Colonic mucosa (tissue), 4 donors: ENCODE data around the gene BMP7. TPM values are rescaled to one million over a fixed set of nuclear protein-coding genes. Genes with fewer than 3 reads are reported as not detected.

Experiments
- DNase-seq: peaks from one replicate; pipeline ENCODE4 v3.0.0-alpha.2; 2020
- H3K27ac ChIP-seq: fragments of 200-600 bp; one replicate; pipeline ENCODE4 v1.8.0; 2021
- H3K27me3 ChIP-seq: fragments of 200-600 bp; one replicate; pipeline ENCODE4 v1.8.0; 2021
- H3K36me3 ChIP-seq: fragments of 200-600 bp; one replicate; pipeline ENCODE4 v1.8.0; 2021
- H3K4me1 ChIP-seq: fragments of 200-600 bp; one replicate; pipeline ENCODE4 v1.8.0; 2021; ENCODE audit warnings: mild to moderate bottlenecking
- H3K4me3 ChIP-seq: fragments of 200-600 bp; one replicate; pipeline ENCODE4 v1.8.0; 2021
- H3K9ac ChIP-seq, 2 donors: one replicate each; pipeline ENCODE4 v1.7.0; 2013; ENCODE audit warnings: control low read depth in 2 of 2, low read depth in 2 of 2, low read length in 2 of 2
- H3K9me3 ChIP-seq: fragments of 200-600 bp; one replicate; pipeline ENCODE4 v1.8.0; 2021
- CTCF ChIP-seq: fragments of 200-600 bp; IDR thresholded peaks from one replicate; pipeline ENCODE4 v1.8.0; 2022; ENCODE audit warnings: antibody characterized with exemption, mild to moderate bottlenecking
- intact Hi-C: fragments of 100-400 bp; cut with DNase I; formaldehyde crosslinking; loops from one replicate; pipeline ENCODE4 v1.14.1; 2022
- total RNA-seq, 2 donors: library from RNA; stranded (reverse); fragmentation: NEBNext Ultra II Directional in 1 of 2; extraction: Animal tissue kit (Norgen Biotek cat#: 25700) in 1 of 2; gene quantifications; one replicate each; pipeline ENCODE4 v1.2.1, GENCODE V29; 2021
- donor health status: healthy.
- donor health status: DM: no; HTN: no; CAD: no.
- donor health status: DM: no; HTN: no; CAD: no.

Gene BMP7
- total RNA-seq, 2 donors from 2014 or later = 1.3 to 3.2 TPM

- Histone ChIP-seq H3K9ac (no peak overlapping the region), H3K9me3 (no peaks in the 10 kb centered on the region), H3K4me3 (no peak overlapping the region), H3K27ac (no peak overlapping the region), H3K27me3 (no peaks in the 10 kb centered on the region), H3K36me3 (no peaks in the 10 kb centered on the region), H3K4me1 (peaks cover 2% of the 10 kb centered on the region)
- DNase-seq = no peak
- TF ChIP-seq CTCF = no peak
- intact Hi-C loops = no loop called here
These were observed 59.2 kb downstream of the BMP7 start for GRCh38 chr20:57207251-57207650.

GRCh38 chr20:57205606-57206219 is 60.7 kb downstream of the BMP7 start:
- no peaks in the 10 kb centered on the region for H3K4me1 ChIP-seq
- intact Hi-C loops = no loop called here
- no peak for DNase-seq
- H3K9me3 ChIP-seq = no peaks in the 10 kb centered on the region
- no peaks in the 10 kb centered on the region for H3K27me3 ChIP-seq
- no peak overlapping the region for H3K27ac ChIP-seq
- no peak overlapping the region for H3K9ac ChIP-seq
- H3K36me3 ChIP-seq = no peaks in the 10 kb centered on the region
- no peak for TF ChIP-seq CTCF
- no peak overlapping the region for H3K4me3 ChIP-seq

GRCh38 chr20:57203986-57204385 is 62.5 kb downstream of the BMP7 start:
- Histone ChIP-seq H3K4me3 (no peak overlapping the region), H3K9me3 (no peaks in the 10 kb centered on the region), H3K9ac (no peak overlapping the region), H3K4me1 (no peaks in the 10 kb centered on the region), H3K36me3 (no peaks in the 10 kb centered on the region), H3K27me3 (no peaks in the 10 kb centered on the region), H3K27ac (no peak overlapping the region)
- intact Hi-C loops = no loop called here
- no peak for TF ChIP-seq CTCF
- DNase-seq = no peak

GRCh38 chr20:57203204-57203603 is 63.2 kb downstream of the BMP7 start:
- intact Hi-C loops = no loop called here
- no peak for DNase-seq
- Histone ChIP-seq H3K27me3 (no peaks in the 10 kb centered on the region), H3K36me3 (no peaks in the 10 kb centered on the region), H3K9ac (no peak overlapping the region), H3K9me3 (no peaks in the 10 kb centered on the region), H3K4me3 (no peak overlapping the region), H3K27ac (no peak overlapping the region), H3K4me1 (no peaks in the 10 kb centered on the region)
- TF ChIP-seq CTCF = no peak

GRCh38 chr20:57202309-57202708 is 64.1 kb downstream of the BMP7 start:
- no peak for TF ChIP-seq CTCF
- Histone ChIP-seq H3K4me1 (no peaks in the 10 kb centered on the region), H3K9me3 (no peaks in the 10 kb centered on the region), H3K4me3 (no peak overlapping the region), H3K36me3 (no peaks in the 10 kb centered on the region), H3K27ac (no peak overlapping the region), H3K9ac (no peak overlapping the region), H3K27me3 (no peaks in the 10 kb centered on the region)
- no peak for DNase-seq
- intact Hi-C loops = no loop called here
